Stimulated activated CD8-positive, alpha-beta memory T cell treated with anti-CD3 and anti-CD28 coated beads, Interleukin-7, amount 100 ng/mL, for 1 hour (primary cell): Measurements from ENCODE around the gene RNF167.
A peak's percentile ranks its signal among the peaks of the same experiment; 100 is the strongest.

Experiments used
- DNase-seq, 2 donors: peaks; one replicate each; pipeline ENCODE4 v3.0.0-alpha.2; 2020; ENCODE audit warnings: low read depth in 2 of 2

The RNF167 gene

DNA sequence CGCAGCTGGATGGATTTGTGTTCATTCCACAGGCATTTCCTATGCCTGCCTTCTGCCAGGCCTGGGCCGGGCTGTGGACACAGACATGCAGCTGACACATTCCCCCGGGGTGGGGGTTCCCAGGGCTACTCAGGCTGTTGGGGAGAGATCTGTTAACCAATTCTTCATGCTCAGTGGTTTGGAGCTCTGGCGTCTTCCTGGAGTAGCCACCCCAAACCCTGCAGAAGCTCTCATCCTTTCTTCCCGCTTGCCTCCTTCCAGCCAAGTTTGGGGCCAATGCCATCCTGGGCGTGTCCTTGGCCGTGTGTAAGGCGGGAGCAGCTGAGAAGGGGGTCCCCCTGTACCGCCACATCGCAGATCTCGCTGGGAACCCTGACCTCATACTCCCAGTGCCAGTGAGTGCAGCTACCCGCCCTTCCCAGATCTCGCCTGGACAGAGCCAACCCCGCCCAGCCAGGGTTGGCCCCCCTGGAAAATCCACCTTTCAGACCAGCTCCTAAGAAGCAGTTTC is 13.4 kb downstream of the RNF167 start:
- DNase-seq = no peak

DNA sequence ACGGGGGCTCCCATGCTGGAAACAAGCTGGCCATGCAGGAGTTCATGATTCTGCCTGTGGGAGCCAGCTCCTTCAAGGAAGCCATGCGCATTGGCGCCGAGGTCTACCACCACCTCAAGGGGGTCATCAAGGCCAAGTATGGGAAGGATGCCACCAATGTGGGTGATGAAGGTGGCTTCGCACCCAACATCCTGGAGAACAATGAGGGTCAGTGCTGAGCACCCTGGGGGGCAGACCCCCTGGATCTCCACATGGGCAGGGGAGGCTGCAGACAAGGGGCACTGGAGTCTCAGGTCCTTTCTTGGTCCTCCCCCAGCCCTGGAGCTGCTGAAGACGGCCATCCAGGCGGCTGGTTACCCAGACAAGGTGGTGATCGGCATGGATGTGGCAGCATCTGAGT is 15.0 kb downstream of the RNF167 start:
- no peak for DNase-seq

DNA sequence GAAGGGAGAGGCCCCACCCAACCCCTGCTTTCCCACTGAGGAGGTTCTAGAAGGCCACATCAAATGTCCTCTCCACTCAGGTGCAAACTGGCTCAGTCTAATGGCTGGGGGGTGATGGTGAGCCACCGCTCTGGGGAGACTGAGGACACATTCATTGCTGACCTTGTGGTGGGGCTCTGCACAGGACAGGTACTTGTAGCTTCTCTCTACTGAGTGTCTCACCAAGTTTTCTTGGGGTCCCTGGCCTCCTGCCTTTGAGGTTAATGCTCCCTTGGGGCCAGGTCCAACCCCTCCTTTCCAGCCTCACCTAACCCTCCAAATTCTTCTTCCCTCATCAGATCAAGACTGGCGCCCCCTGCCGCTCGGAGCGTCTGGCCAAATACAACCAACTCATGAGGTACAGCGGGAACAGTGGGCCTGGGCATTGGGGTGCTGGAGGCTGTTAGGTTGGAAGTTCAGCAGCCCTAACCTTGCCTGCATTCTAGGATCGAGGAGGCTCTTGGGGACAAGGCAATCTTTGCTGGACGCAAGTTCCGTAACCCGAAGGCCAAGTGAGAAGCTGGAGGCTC is 16.5 kb downstream of the RNF167 start:
- no peak for DNase-seq

DNA sequence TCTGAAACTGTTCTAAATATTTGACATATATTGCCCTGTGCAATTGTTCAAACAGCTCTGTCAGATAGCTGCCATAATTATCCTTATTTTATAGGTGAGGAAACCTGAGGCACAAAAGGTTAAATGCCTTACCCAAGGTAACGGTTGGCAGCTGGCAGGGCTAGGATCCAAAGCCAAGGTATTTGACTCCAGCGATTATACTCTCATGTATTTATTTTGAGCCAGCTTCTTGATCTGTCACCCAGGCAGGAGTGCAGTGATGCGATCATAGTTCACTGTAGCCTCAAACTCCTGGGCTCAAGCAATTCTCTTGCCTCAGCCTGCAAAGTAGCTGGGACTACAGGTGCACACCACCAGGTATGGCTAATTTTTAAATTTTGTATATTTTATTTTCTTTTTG is 18.0 kb downstream of the RNF167 start:
- no peak for DNase-seq

DNA sequence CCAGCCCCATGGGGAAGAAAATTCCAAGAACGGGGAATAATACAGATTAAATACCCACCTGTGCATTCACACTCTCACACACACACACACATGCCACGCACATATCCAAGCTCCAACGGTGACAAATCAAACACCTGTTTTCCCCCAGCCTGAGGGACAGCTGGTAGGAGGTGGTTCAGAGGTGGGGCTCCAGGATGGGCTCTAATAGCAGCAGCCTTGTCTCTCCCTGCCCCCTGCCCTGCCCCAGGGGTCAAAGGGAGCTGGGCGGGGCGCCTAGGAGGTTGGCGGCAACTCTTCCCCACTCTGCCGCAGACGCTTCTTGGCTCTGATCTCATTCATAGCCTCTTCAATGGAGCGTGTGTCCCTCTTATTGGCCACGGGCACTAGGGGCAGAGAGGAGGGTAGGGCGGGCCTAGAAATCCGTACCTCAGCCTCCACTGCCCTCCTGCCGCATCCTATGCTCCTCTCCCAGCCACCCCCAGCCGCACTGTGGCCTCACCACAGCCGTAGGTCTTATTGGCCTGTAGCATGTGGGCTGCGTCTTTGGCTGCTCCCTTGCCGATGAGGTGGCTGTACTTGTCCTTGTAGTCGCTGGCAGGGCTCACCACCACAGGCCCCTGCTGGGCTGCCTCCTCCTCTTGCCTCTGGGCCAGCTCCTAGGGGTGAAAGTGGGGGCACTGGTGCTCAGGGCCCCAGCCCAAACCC is 19.3 kb downstream of the RNF167 start:
- no peak for DNase-seq

DNA sequence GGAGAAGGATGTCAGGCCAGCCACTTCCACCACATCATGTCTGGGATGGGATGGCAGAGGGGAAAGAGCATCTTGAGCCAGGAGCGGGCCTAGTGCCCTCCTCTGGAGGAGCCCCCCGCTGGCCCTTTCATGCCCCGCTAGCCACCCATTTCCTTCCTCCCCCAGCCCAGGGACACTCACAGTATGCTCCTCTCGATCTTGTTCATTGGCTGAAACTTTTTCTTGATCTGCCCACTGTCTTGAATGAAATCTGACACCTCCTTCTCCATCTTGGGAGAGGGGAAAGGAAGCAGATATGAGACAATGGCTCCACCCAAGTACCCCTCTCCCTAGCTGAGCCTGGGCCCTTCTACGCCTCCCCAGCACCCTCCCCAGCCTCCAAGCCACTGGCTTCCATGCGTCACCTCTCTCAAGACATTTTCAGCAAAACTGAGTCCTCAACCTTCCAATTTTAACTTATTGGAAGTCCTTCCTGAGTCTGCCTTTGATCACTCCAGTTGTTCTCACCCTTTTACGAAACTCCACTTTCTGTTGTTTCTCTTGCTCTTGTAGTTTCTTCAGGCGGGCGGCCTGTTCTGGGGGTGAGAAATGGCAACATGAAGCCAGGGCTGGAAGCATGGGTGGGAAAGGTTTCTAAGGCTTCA is 20.3 kb downstream of the RNF167 start:
- no peak for DNase-seq

DNA sequence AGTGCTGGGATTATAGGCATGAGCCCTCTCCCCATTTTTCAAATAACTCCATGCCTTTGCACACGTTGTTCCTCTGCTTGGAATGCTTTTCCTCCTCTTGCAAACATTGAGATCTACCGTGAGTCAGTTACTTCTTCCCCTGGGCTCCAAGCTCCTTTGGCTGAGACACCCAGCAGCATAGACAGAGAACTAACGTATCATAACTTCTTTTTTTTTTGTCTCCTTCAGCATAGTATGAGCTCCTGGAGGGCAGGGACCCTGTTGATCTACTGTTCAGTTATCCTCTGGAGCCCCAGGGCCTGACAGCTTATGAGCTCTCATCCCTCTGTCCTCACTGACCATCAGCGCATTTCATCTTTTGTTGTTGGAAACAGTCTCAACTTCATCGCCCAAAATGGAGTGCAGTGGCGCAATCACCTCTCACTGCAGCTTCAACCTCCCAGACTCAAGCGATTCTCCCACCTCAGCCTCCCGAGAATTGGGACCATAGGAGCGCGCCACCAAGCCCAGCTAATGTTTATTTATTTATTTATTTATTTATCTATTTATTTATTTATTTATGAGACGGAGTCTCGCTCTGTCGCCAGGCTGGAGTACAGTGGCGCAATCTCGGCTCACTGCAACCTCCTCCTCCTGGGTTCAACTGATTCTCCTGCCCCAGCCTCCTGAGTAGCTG is 25.4 kb downstream of the RNF167 start:
- no peak for DNase-seq

DNA sequence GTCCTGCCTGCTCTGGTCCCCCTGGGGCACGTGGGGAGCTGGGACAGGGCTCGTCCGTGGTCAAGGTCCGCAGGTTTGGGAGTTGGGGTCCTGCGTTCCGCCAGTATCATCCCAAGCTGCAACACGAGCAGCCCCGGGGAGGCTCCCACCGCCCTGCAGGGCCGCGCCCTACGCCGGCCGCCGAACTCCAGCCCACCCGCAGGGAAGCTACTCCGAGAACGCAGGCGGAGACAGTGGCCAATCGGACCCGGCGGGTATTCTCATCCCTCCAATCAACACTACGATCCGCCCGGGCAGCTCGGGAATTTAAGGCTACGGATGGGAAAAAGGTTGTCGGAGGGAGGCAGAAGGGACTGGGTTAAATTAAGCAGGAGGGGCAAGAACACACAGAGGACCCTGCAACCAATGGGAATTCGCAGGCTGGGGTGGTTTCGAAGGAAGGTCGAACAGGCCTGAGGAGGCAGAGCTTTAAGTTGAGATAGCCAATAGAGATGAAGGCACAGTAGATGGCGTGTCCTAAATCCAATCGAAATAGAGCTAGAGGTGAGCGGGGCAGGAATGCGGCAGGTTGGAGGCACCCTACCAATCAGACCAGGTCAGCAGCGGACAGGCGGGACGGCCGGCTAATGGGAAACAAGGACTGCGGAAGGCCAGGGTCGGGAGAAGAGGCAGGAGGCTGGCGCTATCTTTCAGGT is 26.9 kb downstream of the RNF167 start:
- DNase-seq = peak; percentile 83 to 85

DNA sequence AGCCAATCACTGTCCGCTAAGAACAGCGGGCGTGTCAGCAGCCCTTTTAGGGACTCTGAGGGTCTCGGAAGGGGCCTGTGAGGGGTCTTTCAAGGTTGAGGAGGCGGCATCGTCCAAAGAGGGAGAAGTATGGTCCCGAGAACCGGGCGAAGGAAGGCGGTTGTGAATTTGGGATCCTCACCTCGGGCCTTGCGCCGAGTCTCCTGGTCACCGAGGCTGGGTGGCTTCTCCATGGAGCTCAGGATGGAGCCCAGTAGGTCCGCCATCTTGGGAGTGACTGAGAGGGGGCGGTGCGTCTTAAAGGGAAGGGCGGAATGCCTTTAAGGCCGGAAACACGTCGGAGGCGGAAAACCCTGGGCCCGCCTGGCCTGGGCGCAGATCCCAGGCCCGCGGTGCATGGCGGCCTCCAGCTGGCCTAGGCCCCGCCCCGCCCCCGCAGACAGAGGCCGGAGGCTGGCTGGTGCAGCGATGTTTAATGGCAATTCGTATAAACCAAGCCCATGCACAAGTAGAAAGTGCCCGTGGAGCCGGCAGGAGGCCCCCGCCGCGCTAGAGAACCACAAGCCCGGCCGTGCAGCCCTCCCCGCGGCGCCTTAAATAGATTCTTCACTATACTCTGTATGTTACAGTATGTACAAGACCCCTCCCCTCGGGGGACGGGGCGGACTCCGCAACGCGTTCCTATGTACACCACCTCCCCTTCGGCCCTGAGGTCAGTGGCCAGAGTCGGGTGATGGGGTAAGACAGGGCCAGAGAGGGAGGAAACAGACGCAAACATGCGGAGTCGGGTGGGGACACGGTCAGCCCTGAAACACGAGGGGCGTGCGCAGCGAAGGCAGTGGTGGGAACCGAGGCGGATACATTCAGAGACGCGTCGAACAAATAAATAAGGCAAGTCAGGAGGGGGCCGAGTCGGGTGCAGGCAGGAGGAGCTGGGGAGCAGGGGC is 27.7 kb downstream of the RNF167 start, which contains the start of gene SPAG7:
Gene SPAG7 (minus strand): TSS at position 279 of the 947 bp plus-strand sequence. CDS start 13 bp downstream, at position 266.
- peak; percentile 83 to 88 for DNase-seq

DNA sequence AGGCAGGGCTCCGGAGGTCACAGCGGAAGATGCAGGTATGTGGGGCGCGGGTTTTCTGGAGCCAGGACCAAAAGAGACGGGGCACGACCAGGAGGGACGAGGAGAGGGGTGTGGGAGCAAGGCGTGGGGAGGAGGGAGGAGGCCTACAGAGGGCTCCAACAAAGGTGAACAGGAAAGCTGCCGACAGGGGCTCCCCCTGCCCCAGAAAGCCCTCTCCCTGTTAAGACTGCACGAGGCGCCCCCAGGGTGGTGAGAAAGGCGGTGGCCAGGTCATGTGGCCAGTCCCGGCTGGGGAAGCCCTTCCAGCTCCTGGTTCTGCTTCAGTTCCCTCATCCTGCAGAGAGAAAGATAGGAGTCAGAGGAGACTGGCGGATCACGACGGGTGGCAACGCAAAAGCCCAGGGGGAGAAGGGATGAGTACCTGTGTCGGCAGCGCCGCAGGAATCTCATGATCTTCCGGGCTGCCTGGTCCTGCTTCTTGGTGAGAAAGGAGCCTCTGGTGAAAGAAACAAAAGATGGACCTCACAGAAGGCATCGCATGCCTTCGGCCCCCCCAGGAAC is 28.5 kb downstream of the RNF167 start:
- DNase-seq = no peak

DNA sequence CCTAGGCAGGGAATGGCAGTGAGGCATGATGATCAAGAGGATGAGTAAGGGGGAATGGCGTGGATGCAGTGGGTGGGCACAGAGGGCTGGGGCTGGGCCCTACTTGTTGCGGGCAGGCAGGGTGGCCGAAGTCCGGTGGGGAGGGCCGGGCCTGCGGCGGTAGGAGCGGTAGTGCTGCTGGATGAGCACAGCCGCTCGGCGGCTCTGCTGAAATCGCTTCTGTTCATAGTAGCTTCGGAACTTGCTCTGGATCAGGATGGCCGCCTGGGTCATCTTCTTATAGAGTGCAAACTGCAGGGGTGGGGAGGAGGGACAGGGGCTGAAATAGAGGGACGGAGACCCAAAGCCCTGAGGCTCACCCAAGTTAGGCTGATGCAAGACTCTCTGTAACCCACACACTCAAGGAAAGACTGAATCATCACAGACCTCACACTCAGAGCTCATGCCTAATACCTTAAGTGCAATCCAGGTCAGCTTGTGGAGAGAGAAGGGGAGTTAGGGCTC is 29.0 kb downstream of the RNF167 start:
- DNase-seq = no peak

DNA sequence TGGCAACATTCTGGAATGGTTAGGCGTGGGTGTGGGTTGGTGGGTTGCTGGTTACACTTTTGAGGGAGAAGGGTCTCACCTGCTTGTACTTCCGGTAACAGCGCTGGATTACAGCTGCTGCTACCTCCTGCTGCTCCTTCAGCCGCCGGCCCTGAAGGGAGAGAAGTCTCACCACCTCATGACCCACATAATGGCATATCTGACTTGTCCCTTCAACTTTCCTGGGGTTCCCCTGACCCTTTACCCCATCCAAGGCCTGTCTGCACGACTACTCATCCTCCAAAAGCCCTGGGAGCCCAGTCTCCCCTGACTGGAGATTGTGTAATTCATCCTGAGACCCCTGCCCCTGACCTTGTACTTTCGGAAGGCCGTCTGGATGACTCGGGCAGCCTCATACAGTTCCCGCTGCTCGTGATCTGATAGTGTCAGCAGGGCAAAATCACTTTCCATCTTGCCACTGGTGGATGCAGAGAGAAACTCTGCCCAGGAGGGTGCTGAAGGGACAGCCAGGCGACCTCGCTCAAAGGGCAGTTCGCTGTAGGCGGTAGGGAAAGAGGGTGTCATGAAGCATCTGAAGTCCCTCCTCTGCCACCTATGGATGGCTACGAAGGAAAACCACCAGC is 29.6 kb downstream of the RNF167 start:
- no peak for DNase-seq

DNA sequence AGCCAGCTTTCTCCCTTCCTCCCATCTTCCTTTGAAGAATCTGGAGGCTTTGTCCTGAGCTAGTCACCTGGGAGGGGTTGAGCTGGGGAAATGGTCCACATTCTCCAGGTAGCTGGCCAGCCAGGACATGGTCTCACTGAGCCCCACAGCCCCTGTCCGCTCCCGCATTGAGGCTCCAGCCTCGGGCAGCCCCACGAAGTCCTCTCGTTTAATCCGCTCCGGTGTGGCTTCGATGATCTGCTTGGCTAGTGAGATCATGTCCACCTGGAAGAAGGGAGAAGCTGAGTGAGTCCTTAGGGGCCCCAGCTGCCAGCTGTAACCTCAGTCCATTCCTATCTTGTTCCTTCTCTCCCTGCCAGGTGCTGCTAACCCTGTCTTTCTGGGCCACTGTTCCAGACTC is 30.2 kb downstream of the RNF167 start:
- no peak for DNase-seq

DNA sequence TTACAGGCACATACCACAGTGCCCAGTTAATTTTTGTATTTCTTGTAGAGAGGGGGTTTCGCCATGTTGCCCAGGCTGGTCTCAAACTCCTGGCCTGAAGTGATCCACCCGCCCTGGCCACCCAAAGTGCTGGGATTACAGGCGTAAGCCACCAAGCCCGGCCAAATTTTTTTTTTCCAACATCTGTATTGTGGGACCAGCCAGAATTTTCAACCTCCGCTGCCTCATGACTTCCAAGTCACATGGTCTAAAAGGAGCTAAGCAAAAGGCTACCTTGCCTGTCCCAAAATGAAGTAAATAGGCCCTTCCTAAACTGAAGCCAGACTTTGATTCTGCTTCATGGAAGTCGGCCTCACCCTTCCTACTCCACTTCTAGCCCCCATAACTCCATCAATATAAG is 31.8 kb downstream of the RNF167 start:
- DNase-seq = no peak

DNA sequence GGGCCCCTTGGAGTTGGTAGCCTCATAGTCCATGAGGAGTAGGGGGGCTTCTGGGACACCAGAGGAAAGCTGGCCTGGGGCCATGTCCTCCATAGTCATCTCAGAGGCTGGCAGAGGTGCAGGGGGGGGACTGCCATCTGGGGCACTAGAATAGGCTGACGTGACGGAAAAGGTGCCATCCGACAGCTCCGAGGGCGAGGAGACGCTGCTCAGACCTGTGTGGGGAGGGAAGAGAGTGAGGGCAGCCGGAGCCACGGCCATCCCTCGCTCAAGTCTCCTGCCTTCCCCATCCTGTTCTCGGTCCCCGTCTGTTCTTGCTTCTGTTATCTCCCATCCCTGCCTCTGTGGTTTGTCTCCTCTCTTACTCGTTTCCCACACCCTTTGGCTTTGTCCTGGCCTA is 32.3 kb downstream of the RNF167 start:
- no peak for DNase-seq

DNA sequence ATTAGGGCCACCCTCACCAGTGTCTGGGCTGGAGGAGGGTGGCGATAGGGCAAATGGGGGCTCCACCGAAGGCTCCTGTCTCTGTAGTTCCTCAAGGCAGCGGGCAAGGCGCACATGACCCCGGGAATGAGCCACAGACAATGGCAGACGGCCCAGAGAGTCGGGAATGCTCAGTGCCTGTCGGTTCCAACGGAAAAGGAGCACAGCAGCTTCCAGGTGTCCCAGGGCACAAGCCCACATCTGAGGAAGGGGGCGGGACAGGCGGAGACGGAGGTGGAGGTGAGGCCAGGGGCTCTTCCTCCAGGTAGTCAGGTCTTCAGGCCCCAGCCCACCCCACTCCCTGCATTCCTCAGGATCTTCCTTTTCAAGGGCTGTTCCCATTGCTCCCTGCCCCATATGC is 32.7 kb downstream of the RNF167 start:
- no peak for DNase-seq

DNA sequence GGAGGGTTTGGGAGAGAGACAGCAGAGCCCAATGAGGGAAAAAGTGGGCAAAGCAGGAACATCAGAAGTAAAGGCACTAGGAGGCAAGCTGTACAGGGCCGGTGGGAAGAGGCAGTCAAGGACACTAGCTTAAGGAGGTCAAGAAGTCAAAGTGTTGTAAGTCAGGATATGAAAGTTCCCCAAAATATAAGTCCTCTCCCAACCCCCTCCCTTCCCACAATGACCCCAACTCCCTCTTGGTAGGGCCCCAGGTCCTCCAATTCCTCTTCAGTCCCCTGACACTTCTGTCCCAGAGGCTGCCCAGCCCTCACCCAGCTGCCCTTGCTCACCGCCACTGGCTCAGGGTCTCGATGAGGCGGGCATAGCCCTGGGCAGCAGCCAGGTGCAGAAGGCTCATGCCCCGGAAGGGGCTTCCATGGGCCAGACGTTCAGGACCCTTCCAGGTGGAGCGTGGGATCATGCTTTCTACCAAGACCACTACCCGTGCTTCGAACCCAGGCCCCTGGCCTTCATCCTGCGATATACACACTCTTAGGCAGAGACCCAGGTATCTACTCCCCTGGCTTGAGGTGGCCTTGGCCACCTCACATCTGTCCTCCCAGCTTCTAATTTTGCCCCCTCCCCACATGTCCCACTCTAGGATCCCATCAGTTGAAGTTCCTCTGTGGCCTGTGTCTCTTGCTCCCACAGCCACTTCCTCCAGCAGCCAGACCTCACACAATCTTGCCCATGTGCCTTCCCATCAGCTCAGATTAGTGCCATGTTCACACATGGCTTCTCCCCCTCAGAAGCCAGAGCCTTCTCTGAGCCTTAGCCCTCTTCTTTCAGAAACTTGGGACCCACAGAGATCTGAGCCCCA is 33.4 kb downstream of the RNF167 start:
- DNase-seq = no peak

DNA sequence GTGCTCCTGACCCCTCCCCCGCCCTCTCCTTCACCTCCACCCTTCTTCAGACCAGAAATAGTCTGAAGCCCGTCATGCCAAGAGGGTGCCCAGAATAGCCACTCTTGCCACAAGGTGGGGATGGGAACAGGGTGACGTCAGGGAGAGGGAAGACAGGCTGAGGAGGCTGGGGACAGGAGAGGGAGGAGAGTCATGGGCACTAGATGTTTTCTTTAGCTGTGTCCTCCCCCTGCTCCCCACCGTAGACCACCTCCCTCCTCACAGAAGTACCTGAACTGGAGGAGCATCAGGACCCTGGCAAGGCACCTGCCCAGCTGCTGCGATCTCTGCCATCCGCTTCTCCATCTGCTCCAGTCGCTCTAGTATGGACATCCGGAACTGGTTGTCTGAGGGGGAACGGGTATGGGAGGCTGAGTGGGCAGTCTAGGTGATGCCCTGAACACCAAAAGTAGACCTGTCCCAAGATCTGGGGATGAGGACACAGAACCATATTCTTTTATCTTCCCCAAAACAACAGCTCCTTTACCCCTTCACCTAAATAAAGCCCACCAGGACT is 34.1 kb downstream of the RNF167 start:
- DNase-seq = no peak
